HG03460 (cell line): Measurements from ENCODE around the gene KANK4.

Experiments used
- ATAC-seq: cut with Tn5 transposase; IDR thresholded peaks from one replicate; pipeline ENCODE4 v1.9.1; 2021; ENCODE audit not compliant: unreplicated experiment

The KANK4 gene

DNA sequence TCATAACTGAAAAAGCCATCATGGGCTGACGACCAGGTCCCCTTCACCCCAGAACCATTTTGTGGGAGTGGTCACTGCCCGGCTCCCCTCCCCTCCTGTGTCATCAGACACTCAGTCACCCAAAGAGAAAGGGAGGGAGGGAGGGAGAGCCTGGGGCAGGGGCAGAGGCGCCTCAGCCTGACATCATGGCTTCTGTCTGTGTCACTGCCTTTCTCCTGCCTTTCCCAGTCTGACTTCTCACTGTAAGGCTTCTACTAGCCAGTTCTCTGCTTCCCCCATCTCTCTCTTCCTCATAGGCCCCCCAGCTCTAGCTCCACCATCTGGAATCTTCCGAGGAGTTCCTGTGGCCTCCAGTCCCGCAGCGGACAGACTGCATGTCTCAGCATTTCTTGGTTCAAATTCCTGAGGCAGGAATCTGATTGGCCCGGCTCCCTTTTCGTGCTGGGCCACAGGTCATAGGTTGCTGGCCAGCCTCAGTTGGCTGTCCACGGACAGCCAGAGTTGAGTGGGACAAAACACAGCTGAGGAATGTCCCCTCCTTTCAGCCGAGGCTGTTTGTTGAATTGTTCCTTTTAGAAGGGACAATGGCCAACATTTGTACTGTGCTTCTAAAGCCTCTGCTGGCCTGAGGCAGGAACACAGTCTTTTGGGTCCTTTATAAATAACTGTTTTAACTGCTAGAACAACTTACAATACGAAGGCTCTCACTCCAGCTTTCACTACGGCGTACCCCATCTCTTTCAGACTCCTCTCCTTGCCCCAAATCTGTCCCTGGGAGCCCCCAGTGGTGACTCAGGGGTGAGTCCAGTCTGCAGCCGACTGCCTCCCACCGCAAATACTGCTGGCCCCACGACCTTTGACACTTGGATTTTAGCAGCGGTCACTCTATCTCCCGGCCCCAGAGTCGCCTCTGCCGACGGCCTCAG, 18.7 kb upstream of the KANK4 start:
- ATAC-seq, result no peak

DNA sequence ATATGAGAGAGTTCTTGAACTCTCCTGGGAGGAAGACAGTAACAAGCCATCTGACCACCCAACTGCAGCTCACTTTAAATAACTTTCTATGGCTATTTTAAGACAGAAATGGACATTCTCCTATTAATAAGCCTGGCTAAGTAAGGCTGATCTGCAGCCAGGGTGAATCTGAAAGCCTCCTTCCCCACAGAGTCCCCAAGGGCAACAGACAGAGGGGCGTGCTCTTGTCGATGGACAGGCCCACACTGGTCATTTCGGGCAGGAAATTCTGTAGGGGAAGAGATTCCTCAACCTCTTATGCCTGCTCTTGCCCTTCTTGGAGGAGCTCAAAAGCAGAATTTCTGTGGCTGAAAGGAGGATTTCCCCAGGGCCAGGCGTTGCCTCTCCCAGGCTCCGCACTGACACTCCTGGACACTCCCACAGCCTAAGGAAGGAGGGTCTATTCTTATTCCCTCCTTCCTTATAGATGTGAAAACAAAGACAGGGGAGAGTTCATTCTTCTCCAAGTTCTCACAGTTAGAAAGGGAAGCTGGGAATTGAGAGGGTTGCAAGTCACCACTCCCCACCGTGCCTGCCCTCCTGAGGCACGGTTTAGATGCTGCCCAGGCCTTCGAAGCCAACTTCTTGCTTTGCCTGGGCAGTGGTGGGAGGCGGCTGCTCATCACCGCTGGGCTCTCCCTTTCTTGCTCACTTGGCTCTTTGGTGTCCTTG, 17.9 kb upstream of the KANK4 start:
- no peak for ATAC-seq

DNA sequence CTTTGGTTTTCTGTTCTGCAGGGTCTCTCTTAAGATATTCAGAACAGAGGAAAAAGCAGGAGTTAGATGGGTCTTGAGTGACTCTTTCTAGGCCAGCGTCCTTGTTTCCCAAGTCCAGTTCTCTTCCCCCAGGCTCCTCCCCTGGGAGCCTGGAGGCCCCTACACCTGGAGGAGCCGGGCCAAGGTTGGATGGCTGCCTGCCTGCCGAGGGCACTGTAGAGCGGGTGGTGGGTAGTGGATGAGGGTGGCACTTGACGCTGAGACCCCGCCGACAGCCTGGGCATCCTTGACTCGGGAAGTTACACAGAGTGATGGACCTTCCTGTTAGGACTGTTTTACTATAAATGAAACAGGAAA, 17.4 kb upstream of the KANK4 start:
- no peak for ATAC-seq

DNA sequence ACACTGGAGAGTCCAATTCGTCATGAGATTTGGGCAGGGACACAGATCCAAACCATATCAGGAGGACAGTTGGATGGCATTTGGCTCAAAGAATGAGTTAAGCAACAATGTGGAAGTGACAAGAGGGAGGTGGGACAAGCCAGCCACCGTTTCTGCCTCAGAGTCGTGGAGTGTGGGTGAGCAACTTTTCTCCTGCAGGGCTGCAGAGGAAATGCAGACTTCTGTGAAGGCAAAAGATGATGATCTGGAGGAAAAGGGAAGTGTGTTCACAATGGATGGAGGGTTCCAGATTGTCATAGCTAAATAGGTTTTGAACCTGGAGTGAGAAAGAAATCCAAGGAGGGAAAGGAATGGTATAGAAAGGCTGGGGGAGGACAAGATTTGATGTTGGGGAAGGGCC, 16.4 kb upstream of the KANK4 start:
- no peak for ATAC-seq

DNA sequence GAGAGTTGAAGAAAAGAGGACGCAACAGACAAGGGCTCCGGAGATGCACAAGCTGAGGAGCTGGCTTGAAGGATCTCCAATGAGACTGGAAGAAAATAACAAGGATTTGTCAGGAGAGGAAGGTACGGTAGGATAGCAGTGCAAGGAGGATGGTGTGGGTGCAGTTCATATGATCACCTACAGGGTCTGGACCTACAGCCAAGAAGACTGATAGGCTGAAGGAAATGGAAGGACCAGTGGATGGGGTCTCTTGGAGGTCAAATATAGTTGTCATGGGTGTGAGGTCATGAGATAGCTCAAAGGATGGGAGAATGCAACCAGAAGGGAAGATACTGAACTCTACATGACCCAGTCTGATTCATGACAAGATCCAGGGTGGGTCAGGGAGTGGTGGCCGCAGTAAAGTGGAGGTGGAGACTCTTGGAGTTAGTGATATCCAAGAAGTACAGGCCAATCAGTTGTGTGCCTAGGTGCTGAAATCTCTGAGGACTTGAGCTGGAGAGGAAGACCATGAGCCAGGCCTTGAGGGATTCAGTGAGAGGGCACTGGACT, 15.3 kb upstream of the KANK4 start:
- no peak for ATAC-seq

DNA sequence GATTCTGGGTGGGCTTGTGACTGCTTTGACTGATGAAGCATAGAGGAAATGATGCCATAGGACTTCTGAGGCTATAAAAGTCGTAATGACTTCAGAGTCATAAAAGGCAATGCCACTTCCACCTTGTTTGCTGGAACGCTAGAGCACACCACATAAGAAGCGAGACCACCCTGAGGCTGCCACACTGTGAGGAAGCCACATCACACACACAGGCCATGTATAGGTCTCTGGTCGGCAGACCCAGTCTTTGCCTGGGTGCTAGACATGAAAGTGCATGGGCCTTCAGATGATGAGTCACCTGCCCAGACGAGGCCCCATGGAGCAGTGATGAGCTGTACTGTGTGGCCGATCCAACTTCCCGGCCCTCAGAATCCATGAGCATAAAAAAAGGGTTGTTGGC, 14.2 kb upstream of the KANK4 start:
- ATAC-seq, result no peak

DNA sequence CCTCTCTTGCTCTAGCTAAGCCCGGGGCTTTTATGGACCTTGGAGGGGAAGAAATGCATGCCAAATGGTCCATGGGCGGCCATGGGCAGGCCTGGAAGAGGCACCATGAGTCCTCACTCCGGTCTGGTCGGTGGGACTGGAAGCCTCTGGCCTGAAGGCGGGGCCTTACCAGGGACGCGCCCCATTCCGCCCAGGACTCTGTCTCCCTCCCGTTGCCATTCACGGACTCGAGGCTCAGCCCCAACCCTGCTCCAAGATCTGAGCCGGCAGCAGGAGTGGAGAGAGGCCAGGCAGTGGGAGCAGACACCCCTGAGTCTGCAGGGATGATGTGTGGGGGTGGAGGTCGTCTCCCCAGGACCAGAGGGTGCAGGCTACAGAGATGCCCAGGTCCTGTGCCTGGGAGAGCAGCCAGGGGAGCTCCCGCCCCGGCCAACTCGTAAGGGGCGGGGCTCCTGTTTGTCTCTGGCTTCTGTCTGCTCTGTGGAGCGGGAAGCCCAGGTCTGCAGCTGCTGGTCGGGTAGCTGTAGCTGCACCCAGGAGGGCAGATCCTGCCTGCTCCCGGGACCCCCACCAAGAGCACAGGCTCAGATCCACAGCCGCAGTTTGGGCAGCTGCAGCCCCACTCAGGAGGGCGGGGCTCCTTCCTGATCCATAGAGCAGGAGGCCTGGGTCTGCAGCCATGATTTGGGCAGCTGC, 8.3 kb upstream of the KANK4 start:
- ATAC-seq, result no peak

DNA sequence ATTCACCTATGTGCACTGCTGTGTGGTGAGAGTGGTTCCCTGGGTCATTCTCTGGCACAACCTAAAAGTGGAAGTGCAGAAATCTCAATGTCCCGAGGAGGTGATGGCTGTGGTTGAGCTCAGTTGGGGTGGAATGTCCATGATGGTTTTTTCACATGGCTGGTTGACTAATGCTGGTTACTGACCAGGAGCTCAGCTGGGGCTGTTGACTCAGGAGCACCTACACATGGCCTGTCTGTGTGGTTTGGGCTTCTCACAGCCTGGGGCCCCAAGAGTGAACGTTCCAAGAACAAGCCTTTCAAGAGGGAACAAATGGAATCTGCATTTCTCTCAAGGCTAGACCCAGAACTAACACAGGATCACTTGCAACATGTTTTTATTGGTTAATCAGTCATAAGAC, 6.4 kb upstream of the KANK4 start:
- ATAC-seq, result no peak

DNA sequence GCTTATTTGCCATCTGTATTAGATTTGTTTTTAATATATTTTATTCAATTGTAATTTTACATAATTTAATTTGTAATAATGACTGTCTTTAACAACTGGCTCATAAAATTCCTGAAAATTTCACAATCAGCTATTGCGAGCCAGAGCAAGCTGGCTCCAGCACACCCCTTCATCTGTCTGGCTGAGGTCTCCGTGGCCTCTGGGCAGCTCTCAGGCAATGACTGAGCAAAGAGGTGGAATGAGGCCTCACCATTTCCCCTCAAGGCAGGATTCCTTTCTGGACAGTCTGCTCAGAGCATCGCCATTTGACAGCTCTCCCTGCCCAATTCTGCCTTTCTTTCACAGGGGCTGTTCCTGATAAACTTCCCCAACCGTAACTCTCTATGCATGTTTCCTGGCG, 5.8 kb upstream of the KANK4 start:
- no peak for ATAC-seq

DNA sequence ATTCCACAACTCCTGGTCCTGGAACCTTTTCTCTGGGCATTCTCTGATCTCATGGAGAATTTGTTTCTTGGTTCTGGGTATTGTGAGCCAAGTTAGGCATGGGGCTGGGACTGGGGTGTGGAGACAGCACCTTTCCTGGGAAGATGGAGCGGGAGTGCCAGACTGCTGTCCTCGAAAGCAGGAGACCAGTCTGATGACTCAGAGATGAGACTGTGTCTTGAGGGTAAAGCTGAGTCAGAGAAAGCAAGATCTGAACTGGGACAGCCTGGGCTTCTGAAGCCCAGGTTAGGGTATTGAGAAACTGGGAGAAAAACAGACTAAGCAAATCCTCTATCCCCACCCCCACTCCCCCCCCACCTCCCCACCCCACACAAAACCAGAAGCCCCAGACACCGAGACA, 2.2 kb upstream of the KANK4 start:
- no peak for ATAC-seq

DNA sequence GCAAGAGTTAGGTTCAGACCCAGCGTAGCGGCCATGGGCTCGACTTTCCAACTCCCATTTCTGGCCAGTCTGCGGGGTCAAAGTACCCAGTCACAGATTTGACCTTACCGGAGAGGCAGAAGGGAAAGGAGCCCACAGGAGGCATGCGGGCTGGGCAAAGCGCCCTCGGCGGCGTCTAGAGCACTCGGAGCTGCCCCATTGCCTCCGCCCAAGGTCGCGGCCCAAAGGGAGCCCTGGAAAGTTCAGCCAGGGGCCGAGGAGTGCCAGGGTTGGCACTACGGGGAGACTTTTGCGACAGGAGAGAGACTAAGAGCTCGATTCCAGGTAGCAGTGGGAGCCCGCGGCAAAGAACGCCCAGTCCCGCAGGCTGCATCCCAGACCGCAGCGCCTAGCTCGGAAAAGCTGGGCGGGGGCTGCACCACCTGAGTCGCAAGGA, 896 bp downstream of the KANK4 start:
- no peak for ATAC-seq

DNA sequence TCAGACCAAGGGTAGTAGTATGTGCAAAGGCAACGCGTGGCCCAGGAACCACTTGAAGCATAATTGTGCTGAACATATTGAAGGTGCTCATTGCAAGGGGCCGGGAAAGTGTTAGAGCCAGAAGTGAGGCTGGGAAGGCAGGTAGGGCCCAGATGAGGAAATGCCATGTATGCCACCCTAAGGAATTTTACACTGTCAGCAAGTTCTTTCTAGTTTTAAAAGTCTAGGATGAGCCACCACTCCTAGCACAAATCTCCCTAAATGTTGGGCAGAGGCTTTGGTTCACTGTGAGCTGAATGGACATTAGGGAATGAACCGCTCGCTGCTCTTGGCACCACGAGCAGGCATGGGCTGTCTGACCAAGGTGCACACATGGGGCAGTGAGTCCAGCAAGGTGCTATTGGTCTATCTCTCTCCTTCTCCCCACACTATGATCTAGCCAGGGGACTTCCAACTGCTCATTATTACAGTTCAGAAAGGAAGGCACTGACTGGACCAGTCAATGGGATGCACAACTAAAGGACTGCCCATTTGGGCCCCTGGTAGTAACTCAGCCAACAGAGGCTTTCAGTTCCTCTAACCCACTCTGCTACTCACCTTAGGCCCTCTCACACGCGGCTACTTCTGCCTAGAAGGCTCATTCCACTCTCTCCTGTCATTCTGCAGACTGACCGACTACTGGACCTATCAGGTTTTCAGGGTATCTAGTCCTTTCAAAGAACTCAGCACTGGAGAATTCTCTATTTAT, 2.0 kb downstream of the KANK4 start:
- no peak for ATAC-seq

DNA sequence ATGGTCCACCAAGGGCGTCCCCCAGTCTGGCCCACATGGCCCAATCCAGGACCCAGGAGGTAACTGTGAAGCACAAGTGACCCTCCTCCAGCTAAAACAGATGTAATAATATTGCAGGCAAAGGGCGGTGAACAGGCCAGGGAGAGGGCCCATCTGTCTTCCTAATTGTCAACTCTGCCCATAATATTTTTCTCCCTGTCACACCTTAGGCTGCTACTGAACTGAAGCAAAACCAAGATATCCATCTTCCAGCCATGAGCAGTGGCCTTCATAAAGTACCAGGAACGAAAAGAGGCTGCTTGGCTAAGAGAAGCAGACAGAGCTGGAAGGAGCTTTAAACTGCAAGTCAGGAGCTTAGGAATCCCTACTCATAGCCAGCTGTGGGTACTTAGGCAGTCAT, 3.1 kb downstream of the KANK4 start:
- no peak for ATAC-seq

DNA sequence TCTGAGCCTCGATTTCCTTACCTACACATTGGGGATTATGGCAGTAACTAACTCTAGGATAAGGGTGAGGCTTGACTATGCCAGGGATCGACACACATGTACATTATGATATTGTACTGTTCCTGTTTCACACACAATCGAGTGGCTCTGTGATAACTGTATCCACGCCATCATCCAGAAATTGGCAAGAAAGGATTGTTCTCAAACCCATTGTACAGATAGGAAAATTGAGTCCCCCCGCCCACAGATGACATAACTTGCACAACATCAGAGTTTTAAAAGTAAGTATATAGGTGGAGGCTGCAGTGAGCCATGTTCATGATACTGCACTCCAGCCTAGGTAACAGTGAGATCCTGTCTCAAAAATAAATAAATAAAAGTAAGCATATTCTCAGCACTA, 3.8 kb downstream of the KANK4 start:
- ATAC-seq, result no peak

DNA sequence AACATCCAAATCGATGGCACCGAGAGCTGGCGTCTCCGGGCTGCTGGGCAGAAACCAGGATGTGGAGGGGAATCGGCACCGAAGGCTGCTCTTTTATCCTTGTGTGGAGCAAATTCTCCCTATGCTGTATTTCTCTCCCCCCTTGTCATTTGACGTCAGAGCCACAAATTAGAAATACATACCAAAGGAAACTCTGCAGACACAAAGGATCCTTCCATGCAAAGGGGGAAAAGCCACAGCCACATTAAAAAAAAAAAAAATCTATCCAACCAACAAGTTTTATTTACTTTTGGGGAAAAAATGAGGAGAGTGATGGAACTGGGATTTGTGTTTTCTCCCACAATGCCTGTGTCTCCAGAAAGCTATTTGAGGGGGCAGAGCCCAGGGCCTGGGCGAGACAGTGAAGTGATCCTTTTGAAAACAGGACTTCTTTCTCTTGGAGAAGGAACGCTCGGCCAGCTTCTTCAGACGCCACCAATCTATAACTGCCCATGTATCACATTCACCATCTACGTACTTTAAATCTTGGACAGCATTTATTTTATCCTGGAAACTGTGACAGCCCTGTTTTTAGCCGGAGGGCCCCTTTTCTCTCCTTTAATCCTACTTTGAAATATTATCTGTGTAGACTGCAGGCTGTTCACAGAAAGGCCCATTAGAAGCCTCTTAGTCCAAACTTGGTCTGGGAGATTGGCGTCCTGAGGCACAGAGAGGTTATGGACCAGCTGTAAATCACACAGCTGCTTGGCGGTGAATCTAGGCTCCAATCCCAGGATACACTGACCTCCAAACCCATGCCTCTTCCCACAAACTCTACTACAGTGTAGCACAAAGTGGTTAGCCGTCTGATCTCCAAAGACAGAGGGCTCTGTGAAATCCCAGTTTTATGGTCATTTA, 4.5 kb downstream of the KANK4 start:
- no peak for ATAC-seq

DNA sequence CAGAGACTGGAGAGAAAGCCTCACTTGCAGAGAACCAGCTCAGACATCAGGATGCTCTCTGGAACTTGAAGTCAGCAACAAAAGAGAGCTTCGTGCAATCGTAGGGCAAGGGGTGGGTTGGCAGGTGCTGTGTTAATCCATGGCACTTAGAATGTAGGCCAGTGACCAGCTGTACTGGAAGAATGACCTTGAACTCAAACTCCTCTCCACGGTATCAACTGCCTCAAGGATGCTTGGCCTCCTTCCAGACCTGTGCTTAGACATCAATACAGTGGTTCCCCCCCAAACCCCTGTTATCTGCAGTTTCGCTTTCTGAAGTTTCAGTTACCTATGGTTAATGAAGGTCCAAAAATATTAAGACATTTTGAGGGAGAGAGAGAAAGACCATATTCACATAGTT, 6.5 kb downstream of the KANK4 start:
- no peak for ATAC-seq

DNA sequence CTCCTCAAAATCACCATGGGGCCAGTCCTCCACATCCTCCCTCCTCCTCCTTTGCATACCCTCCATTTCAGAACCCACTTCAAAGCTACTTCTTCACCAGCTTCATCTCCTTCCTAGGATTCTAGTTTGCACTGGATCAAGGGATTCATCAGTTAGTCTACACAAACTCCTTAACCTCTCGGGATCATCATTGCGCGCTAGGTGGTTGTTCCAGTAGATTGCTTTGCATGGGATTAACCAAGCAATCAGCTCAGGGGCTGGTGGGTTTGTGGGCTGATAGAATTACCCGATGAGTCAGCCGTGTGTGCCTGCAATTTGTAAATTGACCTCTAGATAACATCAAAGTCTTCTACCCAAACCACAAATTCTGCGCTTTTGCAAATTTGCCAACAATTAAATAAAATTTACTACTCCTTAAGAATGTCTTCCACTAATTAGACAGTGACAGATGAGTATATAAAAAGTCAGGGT, 7.7 kb downstream of the KANK4 start:
- no peak for ATAC-seq

DNA sequence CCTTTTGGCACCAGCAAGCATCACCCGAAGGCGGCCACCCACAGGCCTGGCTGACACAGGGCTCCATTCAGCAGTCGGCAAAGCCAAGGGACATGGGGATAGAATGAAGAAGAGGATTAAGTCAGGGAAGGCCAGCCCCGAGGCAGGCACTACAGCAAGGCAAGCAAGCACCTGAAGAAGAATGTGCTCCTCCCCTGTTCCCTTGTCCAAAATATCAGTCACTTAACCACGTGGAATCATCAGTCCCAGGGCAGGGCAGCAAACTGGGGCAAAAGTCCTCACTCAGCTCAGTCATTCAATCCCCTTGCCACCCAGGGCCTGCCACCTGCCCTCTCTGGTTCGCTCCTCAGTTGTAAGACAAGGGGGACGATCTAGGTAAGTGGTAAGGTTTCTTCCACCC, 9.3 kb downstream of the KANK4 start:
- no peak for ATAC-seq

DNA sequence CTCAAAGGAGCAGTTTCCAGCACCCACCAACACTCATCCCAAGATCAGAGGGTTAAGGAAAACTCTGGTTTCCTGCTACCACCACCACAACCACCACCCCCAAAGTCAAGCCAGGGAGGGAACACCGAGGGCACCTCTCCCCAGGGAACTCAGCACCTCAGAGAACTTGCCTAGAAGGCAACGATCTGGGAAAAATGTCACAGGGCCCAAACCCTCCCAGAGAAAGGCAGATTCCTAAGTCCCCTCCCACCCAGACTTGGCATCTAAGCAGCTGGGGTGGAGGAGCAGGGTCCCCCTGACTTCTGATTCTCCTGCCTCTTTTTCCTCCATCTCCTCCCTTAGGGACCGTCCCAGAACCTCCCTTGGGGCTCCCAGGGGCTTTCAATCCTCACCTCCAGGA, 10.6 kb downstream of the KANK4 start:
- no peak for ATAC-seq
